Keratinocyte (primary cell): ENCODE results near the gene KATNA1. TPM values are rescaled to one million over a fixed set of nuclear protein-coding genes. Genes with fewer than 3 reads are reported as not detected.

Experiments used
- DNase-seq: peaks from one replicate; pipeline ENCODE4 v3.0.0-alpha.2; 2011; ENCODE audit warnings: low read depth, missing footprints, low spot score
- FAIRE-seq: peaks from 2 replicates; lab custom pipeline; 2011; peaks lifted over from hg19 to GRCh38; lab: Jason Lieb, UNC
- H2AFZ ChIP-seq: 2 replicates; pipeline ENCODE4 v1.6.0; 2012; ENCODE audit warnings: low read length, control low read depth, inconsistent platforms; ENCODE audit not compliant: control insufficient read depth
- H3K27ac ChIP-seq: 2 replicates; pipeline ENCODE4 v1.5.1; 2011; ENCODE audit warnings: low read length; ENCODE audit not compliant: control insufficient read depth, insufficient read depth
- H3K27me3 ChIP-seq: 3 replicates; pipeline ENCODE4 v1.6.0; 2011; ENCODE audit warnings: low read length; ENCODE audit not compliant: control insufficient read depth, insufficient read depth; ENCODE audit errors: extremely low read depth
- H3K36me3 ChIP-seq, 2 experiments: 2 replicates in 1 of 2; 3 replicates in 1 of 2; pipeline ENCODE4 v1.5.1; 2011; ENCODE audit warnings: low read length in 2 of 2, mild to moderate bottlenecking in 1 of 2; ENCODE audit not compliant: control insufficient read depth in 2 of 2, insufficient read depth in 2 of 2; ENCODE audit errors: extremely low read depth in 1 of 2
- H3K4me1 ChIP-seq: 3 replicates; pipeline ENCODE4 v1.5.1; 2011; ENCODE audit warnings: low read length; ENCODE audit not compliant: control insufficient read depth, insufficient read depth; ENCODE audit errors: extremely low read depth
- H3K4me2 ChIP-seq: 3 replicates; pipeline ENCODE4 v1.6.0; 2011; ENCODE audit warnings: low read depth, low read length; ENCODE audit not compliant: control insufficient read depth, insufficient read depth; ENCODE audit errors: extremely low read depth
- H3K4me3 ChIP-seq, 3 experiments: fragments of 200-600 bp in 1 of 3; sonication (generic) in 1 of 3; 2 replicates in 2 of 3; 3 replicates in 1 of 3; pipeline ENCODE4 v1.5.1; 2011 to 2016; ENCODE audit warnings: low read length in 3 of 3, mild to moderate bottlenecking in 3 of 3, control low read depth in 2 of 3, inconsistent platforms in 1 of 3, low read depth in 1 of 3, mixed read lengths in 1 of 3, mixed run types in 1 of 3, moderate library complexity in 1 of 3; ENCODE audit not compliant: control insufficient read depth in 2 of 3, insufficient read depth in 2 of 3; ENCODE audit errors: extremely low read depth in 1 of 3
- H3K79me2 ChIP-seq: 2 replicates; pipeline ENCODE4 v1.6.0; 2012; ENCODE audit warnings: low read length; ENCODE audit not compliant: control insufficient read depth, insufficient read depth
- H3K9ac ChIP-seq: 3 replicates; pipeline ENCODE4 v1.6.0; 2011; ENCODE audit warnings: low read length; ENCODE audit not compliant: control insufficient read depth, insufficient read depth; ENCODE audit errors: extremely low read depth
- H3K9me1 ChIP-seq: 3 replicates; pipeline ENCODE4 v1.6.0; 2011; ENCODE audit warnings: low read length; ENCODE audit not compliant: control insufficient read depth, insufficient read depth; ENCODE audit errors: extremely low read depth
- H3K9me3 ChIP-seq: 2 replicates; pipeline ENCODE4 v1.5.1; 2012; ENCODE audit warnings: low read depth, low read length; ENCODE audit not compliant: control insufficient read depth
- H4K20me1 ChIP-seq: 3 replicates; pipeline ENCODE4 v1.6.0; 2011; ENCODE audit warnings: low read length; ENCODE audit not compliant: control insufficient read depth, insufficient read depth; ENCODE audit errors: extremely low read depth
- EZH2 ChIP-seq: IDR thresholded peaks from one replicate; pipeline ENCODE4 v1.6.1; 2012; ENCODE audit warnings: inconsistent platforms, mild to moderate bottlenecking, low read length, moderate library complexity
- dilution Hi-C: fragments of 300-500 bp; cut with MboI; formaldehyde crosslinking; loops from one replicate; pipeline ENCODE4 v1.7.0; 2020; ENCODE audit warnings: low sequenced_read_pairs; ENCODE audit not compliant: extremely low pct_ligation_motif_present
- polyA plus RNA-seq, 5 experiments: library from polyadenylated mRNA; depleted of rRNA in 3 of 5; stranded (reverse) in 3 of 5; stranded (forward) in 1 of 5; unstranded in 1 of 5; fragments of >200 nt; gene quantifications; 1 replicate in 1 of 5; 2 replicates in 3 of 5; 3 replicates in 1 of 5; pipeline versions ENCODE4 v1.2.1 to v1.2.3, GENCODE V29; 2011 to 2012; ENCODE audit warnings: missing spikeins in 2 of 5, low read depth in 1 of 5, low replicate concordance in 1 of 5
- small RNA-seq, 3 experiments: library from RNA; depleted of rRNA; stranded (forward); fragments of <200 nt; gene quantifications; one replicate each; pipeline ENCODE3, GENCODE V24; 2012; ENCODE audit warnings: low read depth in 3 of 3, low replicate concordance in 1 of 3; ENCODE audit not compliant: insufficient read length in 3 of 3
- TF ChIP-seq, protein P1 (sequence below), 3 experiments: IDR thresholded peaks in 1 of 3; conservative IDR thresholded peaks in 1 of 3; optimal IDR thresholded peaks in 1 of 3; 2 replicates in 2 of 3; 3 replicates in 1 of 3; pipeline versions ENCODE3 to v1.5.1; 2011; ENCODE audit warnings: low read length in 3 of 3, mild to moderate bottlenecking in 3 of 3, moderate library complexity in 2 of 3, control low read depth in 1 of 3, inconsistent platforms in 1 of 3; ENCODE audit not compliant: insufficient read depth in 2 of 3; ENCODE audit errors: extremely low read depth in 1 of 3

The KATNA1 gene
- polyA plus RNA-seq, 1 donor (not counting 4 experiments of a cell fraction or from before 2014, with no cell fraction given), result 36.8 TPM

DNA sequence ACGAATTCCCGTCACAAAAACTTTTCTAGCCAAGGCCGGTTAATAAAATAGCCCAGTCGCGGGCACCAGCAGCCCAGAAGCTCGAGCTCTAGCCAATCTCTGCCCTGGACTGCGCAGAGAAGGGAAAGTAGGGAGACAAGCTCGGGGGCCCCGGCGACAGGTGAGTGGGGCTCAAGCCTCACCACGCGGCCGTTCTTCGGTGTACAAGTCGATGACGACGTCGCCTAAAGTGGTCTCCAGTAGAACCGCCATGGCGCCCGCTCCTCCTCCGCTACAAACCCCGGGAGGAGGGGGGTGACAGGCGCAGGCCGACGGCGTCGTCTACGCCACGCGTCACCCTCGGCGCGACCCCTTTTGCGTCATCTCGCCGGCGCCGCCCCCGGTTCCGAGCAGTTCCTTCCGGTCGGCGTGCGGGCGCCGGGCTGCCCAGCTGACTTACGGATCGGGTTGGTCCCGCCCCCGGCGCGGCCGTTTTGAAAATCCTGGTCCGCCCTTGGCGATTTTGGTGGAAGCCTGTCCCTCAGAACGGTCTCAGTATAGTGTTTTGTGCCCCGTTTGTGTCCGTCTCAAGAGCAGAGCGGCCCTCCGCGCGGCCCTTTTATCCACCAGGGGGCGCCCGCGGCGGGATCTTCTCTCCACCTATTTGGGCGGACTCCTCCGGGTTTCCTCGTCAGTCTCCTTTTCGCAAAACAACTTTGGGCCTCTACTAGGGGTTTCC is 102.6 kb downstream of the KATNA1 start, which contains the start of gene PPIL4:
TSS of gene PPIL4 (minus strand) at position 290 of the 718 bp plus-strand sequence. CDS start at position 252, 38 bp downstream.
- Histone ChIP-seq H3K4me2 (peak within 1 kb of the TSS; percentile 100), H3K36me3 (no peaks in the 10 kb centered on the region), H3K27ac (peak within 1 kb of the TSS; percentile 98), H3K9me1 (no peaks in the 10 kb centered on the region), H3K4me3 (peak within 1 kb of the TSS; percentile 90 to 100 (median 99)), H3K27me3 (no peaks in the 10 kb centered on the region), H2AFZ (peak within 1 kb of the TSS; percentile 86), H3K9ac (peak within 1 kb of the TSS; percentile 99), H3K4me1 (peaks cover 18% of the 10 kb centered on the region), H3K79me2 (peaks cover 42% of the 10 kb centered on the region), H4K20me1 (no peaks in the 10 kb centered on the region), H3K9me3 (no peaks in the 10 kb centered on the region)
- no peak for FAIRE-seq
- no peak for DNase-seq
- dilution Hi-C loops, result no loop called here
- TF ChIP-seq, protein P1, sequence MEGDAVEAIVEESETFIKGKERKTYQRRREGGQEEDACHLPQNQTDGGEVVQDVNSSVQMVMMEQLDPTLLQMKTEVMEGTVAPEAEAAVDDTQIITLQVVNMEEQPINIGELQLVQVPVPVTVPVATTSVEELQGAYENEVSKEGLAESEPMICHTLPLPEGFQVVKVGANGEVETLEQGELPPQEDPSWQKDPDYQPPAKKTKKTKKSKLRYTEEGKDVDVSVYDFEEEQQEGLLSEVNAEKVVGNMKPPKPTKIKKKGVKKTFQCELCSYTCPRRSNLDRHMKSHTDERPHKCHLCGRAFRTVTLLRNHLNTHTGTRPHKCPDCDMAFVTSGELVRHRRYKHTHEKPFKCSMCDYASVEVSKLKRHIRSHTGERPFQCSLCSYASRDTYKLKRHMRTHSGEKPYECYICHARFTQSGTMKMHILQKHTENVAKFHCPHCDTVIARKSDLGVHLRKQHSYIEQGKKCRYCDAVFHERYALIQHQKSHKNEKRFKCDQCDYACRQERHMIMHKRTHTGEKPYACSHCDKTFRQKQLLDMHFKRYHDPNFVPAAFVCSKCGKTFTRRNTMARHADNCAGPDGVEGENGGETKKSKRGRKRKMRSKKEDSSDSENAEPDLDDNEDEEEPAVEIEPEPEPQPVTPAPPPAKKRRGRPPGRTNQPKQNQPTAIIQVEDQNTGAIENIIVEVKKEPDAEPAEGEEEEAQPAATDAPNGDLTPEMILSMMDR (optimal IDR thresholded peaks at IDR 0.05 in 1 of 3, IDR thresholded peaks at IDR 0.05 in 1 of 3, conservative IDR thresholded peaks at IDR 0.05 in 1 of 3; ENCODE audit: extremely low read depth in 1 of 3, insufficient read depth in 2 of 3, low read length in 3 of 3), result peak; percentile 65 to 88 (median 82)
- TF ChIP-seq EZH2, result no peak

DNA sequence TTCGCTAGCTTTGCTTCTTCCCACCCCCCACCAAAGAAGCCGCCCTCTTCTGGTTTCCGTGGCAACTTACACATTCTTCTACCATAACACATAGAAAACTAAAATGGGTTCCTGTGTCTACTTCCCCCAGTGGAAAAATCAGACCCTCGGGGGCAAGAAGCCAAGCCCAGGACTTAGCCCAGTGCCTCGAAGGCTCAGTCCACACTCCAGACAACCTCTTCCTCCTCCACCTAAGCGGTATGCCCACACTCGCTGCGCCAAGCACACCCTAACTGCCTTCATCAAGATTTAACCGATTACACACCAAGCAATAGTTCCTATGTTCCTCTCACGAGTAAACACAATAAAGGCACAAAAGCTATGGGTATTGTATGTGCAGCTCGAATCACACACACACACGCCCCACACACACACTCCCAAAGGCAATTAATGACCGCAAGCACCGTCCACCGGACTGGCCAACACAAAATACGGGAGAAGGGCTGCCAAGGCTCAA is 103.2 kb downstream of the KATNA1 start:
- Histone ChIP-seq H3K9ac (peak overlapping the region; percentile 99), H3K4me2 (peak overlapping the region; percentile 100), H3K9me3 (no peaks in the 10 kb centered on the region), H3K36me3 (no peaks in the 10 kb centered on the region), H2AFZ (peak overlapping the region; percentile 82), H3K9me1 (no peaks in the 10 kb centered on the region), H3K27me3 (no peaks in the 10 kb centered on the region), H3K27ac (peak overlapping the region; percentile 98), H4K20me1 (no peaks in the 10 kb centered on the region), H3K4me1 (peaks cover 18% of the 10 kb centered on the region), H3K4me3 (peak overlapping the region; percentile 90 to 100 (median 99)), H3K79me2 (peaks cover 44% of the 10 kb centered on the region)
- dilution Hi-C loops, result no loop called here
- TF ChIP-seq, protein P1 (optimal IDR thresholded peaks at IDR 0.05 in 1 of 3, IDR thresholded peaks at IDR 0.05 in 1 of 3, conservative IDR thresholded peaks at IDR 0.05 in 1 of 3; ENCODE audit: extremely low read depth in 1 of 3, insufficient read depth in 2 of 3, low read length in 3 of 3), result no peak
- TF ChIP-seq EZH2, result no peak
- FAIRE-seq, result no peak
- DNase-seq, result no peak

Small RNAs within 50 kb of the gene (small RNA-seq; reads per million reads assigned to genes)
- gene RF00019 (0 reads per million in 3 experiments), gene RF00410 (0 reads per million in 3 experiments)

Other genes with a start within 250 kb of the KATNA1 start
- 0.09 TPM in 2 of 3 replicates, not detected in the other for gene SUMO4, start 248.5 kb downstream of the KATNA1 start, polyA plus RNA-seq
- 0.03 to 0.04 TPM in 2 of 3 replicates, not detected in the other for gene ZC3H12D, start 163.7 kb downstream of the KATNA1 start, polyA plus RNA-seq
- 6.0 to 14.0 TPM (median 6.9 TPM) in 3 replicates for gene PPIL4, start 102.7 kb downstream of the KATNA1 start, polyA plus RNA-seq
- 16.4 to 29.7 TPM (median 28.9 TPM) in 3 replicates for gene GINM1, start 82.3 kb downstream of the KATNA1 start, polyA plus RNA-seq
- 6.5 to 16.2 TPM (median 11.3 TPM) in 3 replicates for gene LATS1, start 69.4 kb upstream of the KATNA1 start, polyA plus RNA-seq
- gene NUP43, start 97.8 kb upstream of the KATNA1 start, polyA plus RNA-seq, result 24.0 to 33.8 TPM (median 30.2 TPM) in 3 replicates
- 126 to 178 TPM (median 167 TPM) in 3 replicates for gene PCMT1, start 101.0 kb upstream of the KATNA1 start, polyA plus RNA-seq
- 26.4 to 49.2 TPM (median 31.1 TPM) in 3 replicates for gene LRP11, start 215.6 kb upstream of the KATNA1 start, polyA plus RNA-seq
- gene RAET1E, start 249.4 kb upstream of the KATNA1 start, polyA plus RNA-seq, result 8.4 to 24.9 TPM (median 14.0 TPM) in 3 replicates